HG03280 (cell line): Measurements from ENCODE around the gene DHRS13.
"Not testable (repeated sequence)": the region's sequence is repeated elsewhere in the genome, so short reads cannot be mapped to it uniquely, and the experiment has no call there.

ENCODE experiments used
- ATAC-seq: cut with Tn5 transposase; IDR thresholded peaks from one replicate; pipeline ENCODE4 v1.9.1; 2021; ENCODE audit warnings: mild to moderate bottlenecking, moderate library complexity; ENCODE audit not compliant: unreplicated experiment

The DHRS13 gene

DNA sequence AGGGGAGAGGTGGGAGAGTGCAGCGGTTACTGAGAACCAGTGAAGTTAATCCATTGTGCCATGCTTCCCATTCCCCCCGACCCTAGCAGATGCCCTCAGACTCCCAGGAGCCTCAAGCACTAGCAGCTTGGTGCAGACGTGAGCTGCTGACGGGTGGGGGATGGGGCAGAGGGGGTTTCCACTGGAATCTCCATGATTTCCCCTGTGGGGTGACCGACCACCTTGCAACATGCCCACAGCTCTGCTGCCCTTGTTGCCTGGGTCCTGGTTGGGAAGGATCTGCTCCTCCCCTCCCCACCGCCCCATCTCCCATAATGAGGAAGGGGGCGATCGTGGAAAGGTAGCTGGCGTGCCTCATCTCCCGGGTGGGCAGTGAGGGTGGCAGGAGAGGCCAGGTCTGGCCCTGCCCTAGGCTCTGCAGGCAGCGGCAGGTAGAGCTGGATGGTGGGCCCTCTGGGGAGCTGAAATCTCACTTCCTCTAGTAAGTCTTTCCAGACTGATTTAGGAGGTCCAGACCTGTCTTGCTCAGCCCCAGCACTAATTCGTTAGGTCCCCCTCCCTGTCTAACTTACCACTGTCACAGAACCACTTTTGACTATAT is 14.9 kb downstream of the DHRS13 start:
- ATAC-seq: no peak

DNA sequence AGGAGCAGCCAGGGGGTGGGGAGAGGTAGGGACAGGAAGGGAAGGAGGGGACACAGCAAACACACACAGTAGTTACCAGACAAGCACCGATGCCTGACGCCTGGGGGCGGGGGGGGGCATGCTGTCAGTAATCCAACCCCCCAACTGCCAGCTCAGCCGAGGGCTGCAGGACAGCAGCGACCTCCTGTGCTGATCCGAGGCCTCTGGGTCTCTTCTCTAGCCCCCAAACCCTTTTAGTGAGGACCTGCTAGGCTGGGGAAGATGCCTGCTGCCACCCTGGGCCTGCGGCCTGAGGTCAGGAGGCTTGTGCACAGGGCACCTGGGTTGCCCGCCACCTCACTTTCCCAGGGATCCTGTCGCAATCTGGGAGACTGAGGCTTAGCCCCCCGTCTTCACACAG is 16.9 kb downstream of the DHRS13 start:
- no peak for ATAC-seq

DNA sequence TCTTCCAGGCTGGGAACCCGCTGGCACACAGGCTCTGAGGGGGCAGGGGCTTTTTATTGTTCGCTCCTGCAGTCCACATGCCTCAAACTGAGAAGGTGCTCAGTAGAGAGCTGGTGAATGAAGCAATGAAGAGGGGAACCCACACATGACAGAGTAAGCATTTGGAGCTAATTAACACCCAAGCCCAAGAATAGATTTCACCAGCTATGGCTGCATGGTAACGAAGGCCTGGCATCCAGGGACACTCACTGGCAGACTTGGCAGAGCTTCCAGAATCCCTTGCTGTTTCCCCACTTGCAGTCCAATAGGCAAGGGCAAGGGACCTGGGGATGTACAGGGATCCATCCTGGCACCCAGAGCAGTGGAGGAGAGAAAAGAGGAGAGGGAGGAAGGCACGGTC is 17.5 kb downstream of the DHRS13 start:
- ATAC-seq: no peak

DNA sequence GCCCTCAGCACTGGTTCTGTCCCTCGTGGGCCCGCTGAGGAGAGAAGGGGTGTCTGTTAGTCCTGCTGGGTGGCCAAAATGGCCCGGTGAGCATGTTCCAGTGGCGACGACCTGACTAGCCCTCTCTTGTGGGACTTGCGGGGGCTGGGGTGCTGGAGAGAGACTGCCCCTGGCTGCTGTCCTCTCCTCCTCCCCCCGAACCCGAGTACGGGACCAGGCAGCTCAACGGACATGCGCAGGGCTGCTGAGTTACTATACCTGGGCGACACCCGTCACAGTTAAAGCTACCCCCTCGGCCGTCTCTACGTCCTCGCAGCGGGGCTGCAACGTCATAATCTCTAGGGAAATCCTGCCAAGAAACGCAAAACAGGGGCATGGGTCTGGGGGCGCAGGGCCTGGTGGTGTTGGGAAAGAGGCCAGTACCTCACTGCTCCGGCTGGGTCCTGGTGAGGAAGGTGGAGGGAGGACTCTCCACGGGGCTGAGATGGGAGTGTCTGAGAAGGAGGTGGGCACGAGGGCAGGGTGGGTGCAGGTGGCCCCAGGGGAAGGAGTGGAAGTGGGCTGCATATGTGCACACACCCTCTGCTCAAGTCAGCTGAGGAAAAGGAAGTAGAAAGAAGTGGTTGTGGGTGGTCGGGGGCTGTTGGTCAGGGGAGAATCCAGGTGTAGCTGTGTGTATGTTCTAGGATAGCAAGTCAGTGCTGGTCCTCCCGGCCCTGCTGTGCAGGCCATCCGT is 18.7 kb downstream of the DHRS13 start:
- ATAC-seq: no peak

- ATAC-seq: no peak
These were observed 20.6 kb downstream of the DHRS13 start for GRCh38 chr17:28882154-28882895.

DNA sequence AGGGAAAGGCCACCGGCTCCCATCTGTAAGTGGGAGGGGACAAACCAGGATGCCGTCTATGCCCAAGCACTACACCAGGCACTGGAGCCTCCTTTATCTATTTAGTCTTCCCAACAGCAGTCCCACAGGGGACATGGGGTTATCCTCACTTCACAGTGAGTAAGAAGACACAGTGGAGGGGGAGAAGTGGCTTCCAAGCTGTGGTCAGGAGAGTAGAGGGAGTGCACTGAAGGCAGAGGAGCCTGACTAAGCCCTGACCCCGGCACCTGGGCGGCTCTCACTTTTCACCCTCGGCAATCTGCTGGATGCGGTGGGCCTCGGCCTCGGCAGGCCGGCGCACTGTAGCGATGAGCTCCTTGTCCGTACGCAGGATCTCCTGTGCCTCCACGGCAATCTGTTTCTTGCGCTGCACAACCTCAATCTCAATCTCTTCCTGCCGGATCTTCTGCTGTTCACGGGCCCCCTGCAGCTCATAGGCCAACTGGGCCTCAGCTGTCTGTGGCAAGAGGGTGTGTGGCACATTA is 21.3 kb downstream of the DHRS13 start:
- ATAC-seq: no peak

DNA sequence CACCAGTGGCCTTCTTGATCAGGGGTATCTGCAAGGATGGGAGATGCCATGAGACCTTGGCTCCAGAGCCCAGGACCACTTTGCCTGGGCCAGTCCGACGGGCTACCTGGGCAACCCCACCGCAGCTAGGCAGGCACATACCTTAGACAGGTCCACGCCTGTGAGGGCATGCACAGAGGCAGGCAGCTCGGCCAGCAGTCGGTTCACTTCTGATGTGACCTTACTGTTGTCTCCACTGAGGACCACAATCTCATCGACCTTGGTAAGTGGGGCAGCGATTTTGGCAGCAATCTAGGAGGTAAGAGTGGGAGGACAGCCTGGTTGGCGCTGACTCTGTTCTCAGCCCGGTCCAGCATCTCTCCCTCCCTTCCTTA is 22.3 kb downstream of the DHRS13 start:
- no peak for ATAC-seq

GRCh38 chr17:28879886-28880571 is 22.9 kb downstream of the DHRS13 start:
- no peak for ATAC-seq

- no peak for ATAC-seq
These were observed 23.9 kb downstream of the DHRS13 start for GRCh38 chr17:28878981-28879380.

- ATAC-seq: no peak
These were observed 24.5 kb downstream of the DHRS13 start for GRCh38 chr17:28878158-28878910.

DNA sequence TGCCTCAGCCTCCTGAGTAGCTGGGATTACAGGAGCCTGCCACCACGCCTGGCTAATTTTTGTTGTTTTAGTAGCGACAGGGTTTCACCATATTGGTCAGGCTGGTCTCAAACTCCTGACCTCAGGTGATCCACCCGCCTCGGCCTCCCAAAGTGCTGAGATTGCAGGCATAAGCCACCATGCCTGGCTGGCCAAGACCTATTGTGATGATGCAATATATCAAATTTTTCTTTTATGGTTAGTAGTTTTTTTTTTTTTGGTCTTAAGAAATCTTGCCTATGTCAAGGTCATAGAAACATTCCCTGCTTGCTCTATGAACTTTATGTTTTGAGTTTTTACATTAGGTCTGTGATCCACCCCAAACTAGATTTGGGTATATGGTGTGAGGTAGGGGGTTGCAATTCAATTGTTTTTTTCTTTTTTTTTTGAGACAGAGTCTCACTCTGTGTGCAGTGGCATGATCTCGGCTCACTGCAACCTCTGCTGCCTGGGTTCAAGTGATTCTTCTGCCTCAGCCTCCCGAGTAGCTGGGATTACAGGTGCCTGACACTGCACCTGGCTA is 25.6 kb downstream of the DHRS13 start:
- not testable (repeated sequence) for ATAC-seq

- ATAC-seq: no peak
These were observed 26.9 kb downstream of the DHRS13 start for GRCh38 chr17:28875848-28876550.

DNA sequence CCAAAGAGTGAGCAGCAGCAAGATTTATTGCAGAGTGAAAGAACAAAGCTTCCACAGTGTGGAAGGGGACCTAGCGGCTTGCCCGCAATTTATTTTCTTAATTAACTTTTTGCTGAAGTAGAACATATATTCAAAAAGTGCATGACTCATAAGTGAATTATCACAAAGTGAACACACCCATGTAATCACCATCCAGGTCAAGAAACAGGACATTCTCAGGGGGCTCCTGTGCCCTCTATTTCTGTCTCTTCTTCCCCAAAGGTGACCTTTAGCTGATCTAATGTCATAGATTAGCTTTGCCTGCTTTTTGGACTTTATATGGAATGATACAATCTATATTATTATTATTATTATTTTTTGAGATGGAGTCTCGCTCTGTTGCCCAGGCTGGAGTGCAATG is 28.1 kb downstream of the DHRS13 start:
- ATAC-seq: no peak

- ATAC-seq: no peak
These were observed 29.0 kb downstream of the DHRS13 start for GRCh38 chr17:28873839-28874238.

DNA sequence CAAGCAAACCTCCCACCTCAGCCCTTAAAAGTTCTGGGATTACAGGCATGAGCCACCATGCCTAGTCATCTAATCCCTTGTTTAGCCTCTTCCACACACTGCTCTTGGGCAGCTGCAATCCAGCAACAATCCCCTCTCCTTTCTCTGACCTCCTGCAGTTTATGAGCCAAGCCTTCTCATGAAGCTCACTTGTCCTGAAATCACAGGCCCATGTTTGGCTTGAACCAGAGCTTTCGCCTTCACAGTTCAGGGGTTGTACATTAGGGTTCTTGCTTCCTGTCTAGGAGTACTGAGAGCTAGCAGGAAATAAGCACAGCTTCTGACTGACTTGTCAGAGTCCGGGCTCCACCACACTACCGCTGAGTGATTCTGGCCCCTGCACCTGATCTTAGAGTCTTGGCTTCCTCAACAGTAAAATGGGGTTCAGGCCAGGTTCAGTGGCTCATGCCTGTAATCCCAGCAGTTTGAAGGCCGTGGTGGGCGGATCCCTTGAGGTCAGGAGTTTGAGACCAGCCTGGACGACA is 31.8 kb downstream of the DHRS13 start:
- ATAC-seq: peak; percentile 96

GRCh38 chr17:28867276-28867675 is 35.6 kb downstream of the DHRS13 start:
- no peak for ATAC-seq

DNA sequence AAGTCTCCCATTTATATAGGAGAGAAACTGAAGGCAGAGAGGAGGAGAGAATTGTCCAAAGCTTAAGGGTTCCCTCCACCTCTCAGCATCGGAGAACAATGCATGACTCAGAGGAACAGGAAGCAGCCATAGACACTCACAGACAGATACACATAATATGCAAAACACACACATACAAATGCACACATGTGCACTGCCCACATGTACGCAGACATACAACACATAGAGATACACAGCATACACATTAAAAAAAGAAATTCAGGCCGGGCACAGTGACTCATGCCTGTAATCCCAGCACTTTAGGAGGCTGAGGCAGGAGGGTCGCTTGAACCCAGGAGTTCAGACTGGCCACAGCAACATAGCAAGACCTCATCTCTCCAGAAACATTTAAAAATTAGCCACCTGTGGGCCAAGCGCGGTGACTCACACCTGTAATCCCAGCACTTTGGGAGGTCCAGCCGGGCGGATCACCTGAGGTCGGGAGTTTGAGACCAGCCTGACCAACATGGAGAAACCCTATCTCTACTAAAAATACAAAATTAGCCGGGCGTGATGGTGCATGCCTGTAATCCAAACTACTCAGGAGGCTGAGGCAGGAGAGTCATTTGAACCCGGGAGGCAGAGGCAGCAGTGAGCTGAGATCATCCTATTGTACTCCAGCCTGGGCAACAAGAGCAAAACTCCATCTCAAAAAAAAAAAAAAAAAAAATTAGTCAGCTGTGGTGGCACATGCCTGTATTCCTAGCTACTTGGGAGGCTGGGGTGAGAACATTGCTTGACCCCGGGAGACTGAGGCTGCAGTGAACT is 36.7 kb downstream of the DHRS13 start:
- no peak for ATAC-seq

GRCh38 chr17:28864991-28865849 is 37.7 kb downstream of the DHRS13 start:
- no peak for ATAC-seq
